ENCODE measurements around the gene MAP2.

MAP2 gene

GRCh38 chr2:209662021-209662420 lies 238.2 kb downstream of the MAP2 start:
- DNase-seq (ENCODE audit: low spot score), result no peak

GRCh38 chr2:209663139-209663538 lies 239.3 kb downstream of the MAP2 start:
- no peak for DNase-seq (ENCODE audit: low spot score)

- DNase-seq (ENCODE audit: low spot score), result no peak
These were observed 239.8 kb downstream of the MAP2 start for GRCh38 chr2:209663656-209664055.

GRCh38 chr2:209666296-209666695 lies 242.4 kb downstream of the MAP2 start:
- DNase-seq (ENCODE audit: low spot score), result no peak

GRCh38 chr2:209671020-209671680 lies 247.3 kb downstream of the MAP2 start:
- DNase-seq (ENCODE audit: low spot score), result no peak

GRCh38 chr2:209673811-209674210 lies 250.0 kb downstream of the MAP2 start:
- no peak for DNase-seq (ENCODE audit: low spot score)

GRCh38 chr2:209680596-209680995 lies 256.7 kb downstream of the MAP2 start:
- no peak for DNase-seq (ENCODE audit: low spot score)

- no peak for DNase-seq (ENCODE audit: low spot score)
These were observed 257.4 kb downstream of the MAP2 start for GRCh38 chr2:209681201-209681735.

GRCh38 chr2:209682646-209683045 lies 258.8 kb downstream of the MAP2 start:
- DNase-seq (ENCODE audit: low spot score), result no peak

GRCh38 chr2:209685340-209685739 lies 261.5 kb downstream of the MAP2 start:
- no peak for DNase-seq (ENCODE audit: low spot score)

GRCh38 chr2:209685963-209686362 lies 262.1 kb downstream of the MAP2 start:
- DNase-seq (ENCODE audit: low spot score), result no peak

GRCh38 chr2:209686448-209686847 lies 262.6 kb downstream of the MAP2 start:
- DNase-seq (ENCODE audit: low spot score), result no peak

- DNase-seq (ENCODE audit: low spot score), result no peak
These were observed 263.6 kb downstream of the MAP2 start for GRCh38 chr2:209687323-209687969.

GRCh38 chr2:209688385-209688784 lies 264.5 kb downstream of the MAP2 start:
- no peak for DNase-seq (ENCODE audit: low spot score)

GRCh38 chr2:209690029-209690754 lies 266.3 kb downstream of the MAP2 start:
- DNase-seq (ENCODE audit: low spot score), result no peak

- DNase-seq (ENCODE audit: low spot score), result no peak
These were observed 270.9 kb downstream of the MAP2 start for GRCh38 chr2:209694748-209695147.

GRCh38 chr2:209696836-209697711 lies 273.2 kb downstream of the MAP2 start:
- no peak for DNase-seq (ENCODE audit: low spot score)

- DNase-seq (ENCODE audit: low spot score), result no peak
These were observed 278.9 kb downstream of the MAP2 start for GRCh38 chr2:209702775-209703174.

- DNase-seq (ENCODE audit: low spot score), result no peak
These were observed 289.4 kb downstream of the MAP2 start for GRCh38 chr2:209713219-209713618.

GRCh38 chr2:209719034-209719433 lies 295.2 kb downstream of the MAP2 start:
- DNase-seq (ENCODE audit: low spot score), result no peak

- no peak for DNase-seq (ENCODE audit: low spot score)
These were observed 297.6 kb downstream of the MAP2 start for GRCh38 chr2:209721497-209721896.

GRCh38 chr2:209726311-209726710 lies 302.5 kb downstream of the MAP2 start:
- DNase-seq (ENCODE audit: low spot score), result no peak
